GM21390 (cell line): ENCODE results near the gene TULP1.

ENCODE experiments used
- ATAC-seq: cut with Tn5 transposase; IDR thresholded peaks from one replicate; pipeline ENCODE4 v1.9.1; 2021; ENCODE audit not compliant: unreplicated experiment

TULP1 gene

DNA sequence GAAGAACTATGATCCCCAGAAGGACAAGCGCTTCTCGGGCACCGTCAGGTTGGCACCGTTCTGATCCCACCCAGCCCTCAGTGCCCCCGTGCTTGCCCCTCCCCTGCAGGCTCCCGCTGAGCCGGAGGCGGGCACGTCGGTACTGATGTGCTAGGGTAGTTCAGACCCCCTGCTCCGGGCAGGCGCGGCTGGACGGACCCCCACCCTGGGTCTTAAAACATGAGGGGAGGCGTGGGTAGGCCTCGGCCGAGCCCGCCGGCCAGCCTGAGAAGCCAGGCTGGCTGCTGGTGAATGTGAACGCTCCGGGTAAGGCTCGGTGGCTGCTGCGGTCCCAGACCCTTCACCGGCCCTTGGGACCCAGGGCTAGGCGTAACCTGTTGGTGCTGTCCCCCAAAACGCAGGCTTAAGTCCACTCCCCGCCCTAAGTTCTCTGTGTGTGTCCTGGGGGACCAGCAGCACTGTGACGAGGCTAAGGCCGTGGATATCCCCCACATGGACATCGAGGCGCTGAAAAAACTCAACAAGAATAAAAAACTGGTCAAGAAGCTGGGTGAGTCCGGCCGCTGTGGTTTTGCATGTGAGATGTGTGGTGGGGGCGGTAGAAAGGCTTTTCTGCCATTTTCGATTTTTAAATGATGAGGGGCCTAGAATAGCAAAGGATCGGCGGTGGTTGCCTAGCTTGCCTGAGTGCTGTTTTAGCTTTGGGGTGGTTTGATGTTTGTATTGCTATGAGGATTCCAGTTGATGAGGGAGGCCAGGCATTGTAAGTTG, 43.5 kb downstream of the TULP1 start:
- no peak for ATAC-seq

- ATAC-seq = peak; percentile 83
Measured at GRCh38 chr6:35468181-35468979, 44.3 kb downstream of the TULP1 start, which contains the start of gene RPL10A. RPL10A (plus strand) TSS chr6:35468401; CDS start chr6:35468435, 34 bp downstream.

DNA sequence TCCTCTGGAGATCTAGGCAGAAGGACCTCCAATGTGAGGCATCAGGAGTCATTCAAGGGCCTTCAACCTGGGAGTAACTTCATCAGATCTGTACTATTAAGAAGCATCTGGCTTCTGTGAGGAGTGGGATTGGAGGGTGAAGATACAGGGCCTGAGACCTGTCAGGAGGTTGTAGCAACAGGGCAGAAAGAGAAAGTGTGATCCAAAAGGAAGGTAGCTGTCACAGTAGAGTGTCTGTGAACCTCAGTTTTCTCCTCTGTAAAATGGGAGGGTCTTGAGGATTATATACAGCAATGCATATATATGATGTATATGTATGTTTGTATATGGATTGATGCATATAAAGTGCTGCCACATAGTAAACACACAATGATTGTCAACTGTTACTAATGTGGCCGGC, 47.0 kb downstream of the TULP1 start:
- no peak for ATAC-seq

DNA sequence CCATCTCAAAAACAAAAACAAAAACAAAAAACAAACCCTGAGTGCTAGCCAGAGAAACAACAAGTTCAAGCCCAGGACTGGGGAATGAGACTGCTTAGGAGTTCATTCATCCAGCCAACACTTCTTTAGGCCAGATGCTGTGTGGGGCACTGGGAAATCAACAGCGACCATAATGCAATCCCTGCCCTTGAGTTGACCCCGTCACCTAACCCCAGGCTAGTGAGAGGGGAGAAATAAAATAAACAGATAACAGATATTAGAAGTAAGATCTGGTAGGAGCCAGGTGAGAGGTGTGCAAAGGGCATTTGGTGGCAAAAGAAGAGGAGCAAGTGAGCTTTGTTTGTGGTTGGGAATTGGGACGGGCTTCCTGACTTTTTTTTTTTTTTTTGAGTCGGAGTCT, 49.4 kb downstream of the TULP1 start:
- no peak for ATAC-seq

DNA sequence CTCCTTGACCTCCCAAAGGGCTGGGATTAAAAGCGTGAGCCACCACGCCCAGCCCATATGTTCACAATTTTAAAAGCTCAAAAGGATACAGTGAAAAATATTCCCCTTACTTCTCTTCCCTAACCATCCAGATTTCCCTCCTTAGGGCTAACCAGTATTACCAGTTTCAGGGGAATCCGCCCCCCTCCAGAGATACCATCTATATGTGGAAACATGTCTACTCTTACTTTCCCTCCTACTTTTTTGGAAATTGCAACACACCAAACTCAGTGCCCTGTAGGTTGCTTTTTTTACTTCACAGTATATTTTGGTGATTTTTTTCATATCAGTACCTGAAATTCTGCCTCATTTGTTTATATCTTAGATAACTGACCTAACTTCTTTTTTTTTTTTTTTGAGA, 51.4 kb downstream of the TULP1 start:
- no peak for ATAC-seq

DNA sequence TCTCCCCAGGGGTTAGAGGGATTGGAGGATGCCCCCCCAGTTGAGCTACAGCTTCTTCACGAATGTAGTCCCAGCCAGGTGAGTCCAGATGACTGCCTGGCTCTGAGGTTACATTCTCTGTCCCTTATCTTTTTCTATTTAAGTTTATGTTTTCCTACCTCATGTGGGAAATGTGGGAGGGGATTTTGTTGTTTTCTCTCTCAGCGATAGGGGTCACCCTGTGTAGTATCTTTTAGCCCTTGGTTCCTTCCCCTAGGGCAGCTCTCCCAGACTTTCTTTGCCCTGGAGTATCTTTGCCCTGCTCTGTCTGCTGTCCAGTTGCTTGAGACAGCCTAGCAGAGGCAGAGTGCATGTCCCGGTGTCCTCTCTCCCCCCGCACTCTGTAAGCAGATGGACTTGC, 54.8 kb downstream of the TULP1 start:
- no peak for ATAC-seq

GRCh38 chr6:35454391-35455110, 58.1 kb downstream of the TULP1 start:
- ATAC-seq = no peak

DNA sequence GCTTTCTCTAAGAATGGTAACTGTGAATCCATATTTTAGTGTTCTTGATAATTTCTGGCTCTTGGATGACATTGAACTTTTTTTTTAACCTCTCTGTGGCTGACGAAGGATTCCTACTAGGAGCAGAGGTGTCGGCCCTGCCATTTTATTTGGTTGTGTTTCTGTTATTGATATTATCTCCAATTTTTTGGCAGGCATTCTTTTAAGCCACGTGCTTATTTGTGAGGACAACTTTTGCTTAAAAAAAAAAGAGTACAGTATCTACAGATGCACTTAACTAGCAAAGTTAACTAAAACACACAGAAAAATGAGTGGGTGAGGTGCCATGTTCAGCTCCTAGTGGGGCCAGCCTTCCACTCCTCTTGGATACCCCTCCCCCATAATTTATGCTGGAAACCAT, 59.5 kb downstream of the TULP1 start:
- no peak for ATAC-seq

DNA sequence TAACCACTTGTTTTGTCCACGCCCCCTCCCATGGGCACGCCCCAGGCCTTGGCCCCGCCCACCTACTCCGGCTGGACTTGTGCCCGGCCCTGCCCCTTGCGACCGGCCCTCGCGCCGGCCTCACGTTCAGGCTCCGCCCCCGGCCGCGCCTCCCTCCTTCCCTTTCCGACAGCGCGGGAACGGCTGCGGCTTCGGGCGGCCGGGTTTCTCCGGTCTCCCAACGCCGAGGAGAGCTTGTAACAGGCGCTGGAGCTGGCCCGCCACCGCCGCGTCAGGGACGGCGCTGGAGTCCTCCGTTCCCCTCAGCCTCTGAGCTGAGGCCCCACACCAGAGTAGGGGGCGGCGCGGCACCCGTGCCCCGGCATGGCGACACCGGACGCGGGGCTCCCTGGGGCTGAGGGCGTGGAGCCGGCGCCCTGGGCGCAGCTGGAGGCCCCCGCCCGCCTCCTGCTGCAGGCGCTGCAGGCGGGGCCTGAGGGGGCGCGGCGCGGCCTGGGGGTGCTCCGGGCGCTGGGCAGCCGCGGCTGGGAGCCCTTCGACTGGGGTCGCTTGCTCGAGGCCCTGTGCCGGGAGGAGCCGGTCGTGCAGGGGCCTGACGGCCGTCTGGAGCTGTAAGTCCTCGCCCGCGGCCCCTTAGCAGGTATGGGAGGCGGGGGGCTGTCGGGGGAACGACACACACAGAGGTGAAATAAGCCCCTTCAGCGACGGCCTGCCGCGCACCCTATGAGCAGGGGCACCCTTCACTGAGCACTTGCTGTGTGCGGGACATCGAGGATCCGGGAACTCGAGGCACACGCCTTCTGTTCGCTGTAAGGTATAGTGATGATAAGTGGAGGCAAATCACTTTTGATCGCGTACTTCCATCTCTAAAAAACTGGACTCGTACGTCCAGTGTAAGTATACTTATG, 60.3 kb downstream of the TULP1 start, which contains the start of gene FANCE:
Gene FANCE (plus strand): TSS at position 156 of the 908 bp plus-strand sequence. CDS start 208 bp downstream, at position 364.
- ATAC-seq = peak; percentile 89

DNA sequence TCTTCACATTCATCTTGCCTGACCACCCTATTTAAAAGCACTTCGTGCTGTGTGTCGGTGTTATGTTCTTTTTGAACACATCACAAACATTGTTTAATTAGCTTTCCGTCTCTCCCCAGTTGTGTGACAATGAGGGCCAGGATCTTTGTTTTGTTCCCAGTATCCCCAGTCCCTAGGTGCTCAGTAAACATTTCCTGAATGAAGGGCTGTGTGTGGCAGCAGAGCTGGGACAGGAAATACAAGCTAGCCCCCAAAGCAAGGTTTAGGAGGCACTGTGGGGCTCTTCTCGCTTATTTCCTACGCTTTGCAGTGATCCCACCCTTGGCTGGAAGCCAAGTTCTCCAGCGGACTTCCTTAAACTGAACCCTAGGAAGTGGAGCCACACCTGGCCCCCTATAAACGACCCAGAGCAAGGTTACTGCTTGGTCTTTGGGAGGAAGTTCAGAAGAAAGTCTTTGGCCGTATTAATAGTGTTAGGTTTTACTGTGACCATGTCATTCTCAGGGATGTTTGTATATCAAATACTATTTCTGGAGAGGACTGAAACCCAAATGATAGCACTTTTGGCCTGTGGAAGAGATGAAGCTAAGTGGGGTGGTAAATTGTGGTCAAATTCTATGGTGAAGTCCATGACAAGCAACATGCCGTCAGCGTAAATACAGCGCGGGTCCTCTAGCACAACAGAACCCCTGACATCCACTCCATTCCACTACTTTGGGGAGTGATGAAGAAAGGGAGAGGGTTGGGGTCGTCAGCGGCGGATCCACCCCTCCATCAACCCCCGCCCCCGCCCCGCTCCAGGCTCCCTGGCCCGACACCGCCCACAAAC, 61.1 kb downstream of the TULP1 start:
- no peak for ATAC-seq

DNA sequence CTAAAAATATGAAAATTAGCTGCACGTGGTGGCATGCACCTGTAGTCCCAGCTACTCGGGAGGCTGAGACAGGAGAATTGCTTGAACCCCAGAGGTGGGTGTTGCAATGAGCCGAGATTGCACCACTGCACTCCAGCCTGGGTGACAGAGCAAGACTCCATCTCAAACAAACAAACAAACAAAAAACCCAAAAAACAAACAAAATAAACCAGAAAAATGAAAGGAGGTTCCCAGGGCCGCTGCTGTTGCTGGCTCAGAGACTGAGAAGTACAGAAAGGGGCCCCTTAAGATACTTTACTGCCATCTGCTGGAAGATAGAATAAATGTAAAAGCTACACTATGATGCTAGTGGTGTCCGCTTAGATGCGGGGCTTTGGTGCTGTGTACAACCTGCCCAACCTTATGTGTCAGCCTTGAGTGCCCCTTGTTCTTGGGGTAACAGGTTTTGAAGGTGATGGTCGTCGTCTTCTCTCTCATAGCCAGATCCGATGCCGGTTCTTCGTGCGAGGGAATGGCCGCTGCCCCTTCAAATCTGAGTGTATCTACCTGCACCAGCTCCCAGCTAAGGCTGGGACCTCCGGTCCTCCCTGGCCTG, 63.3 kb downstream of the TULP1 start:
- ATAC-seq = no peak

DNA sequence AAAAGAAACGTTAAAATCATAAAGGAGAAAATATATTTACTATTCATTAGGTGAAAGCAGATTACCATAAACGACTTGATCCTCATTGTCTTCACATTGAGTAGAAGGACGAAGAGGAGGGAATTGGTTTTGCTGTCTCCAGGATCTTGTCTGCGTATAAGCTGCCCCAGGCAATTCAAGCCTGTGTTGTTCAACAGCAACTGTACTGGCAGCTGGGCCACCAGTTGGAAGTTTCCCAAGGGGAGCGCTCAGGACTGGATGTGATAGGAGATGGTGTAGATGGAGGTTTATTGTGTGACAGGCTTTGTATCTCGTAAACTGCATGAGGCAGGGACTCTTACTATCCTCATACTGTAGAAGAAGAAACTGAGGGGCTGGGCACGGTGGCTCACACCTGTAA, 64.5 kb downstream of the TULP1 start:
- ATAC-seq = no peak
